Measurements from ENCODE around the gene R3HDM2. TPM values are rescaled to one million over a fixed set of nuclear protein-coding genes. Genes with fewer than 3 reads are reported as not detected.
"Not testable (repeated sequence)": the region's sequence is repeated elsewhere in the genome, so short reads cannot be mapped to it uniquely, and the experiment has no call there.

The R3HDM2 gene
- total RNA-seq, 1 donor from 2014 or later, result 46.5 TPM

DNA sequence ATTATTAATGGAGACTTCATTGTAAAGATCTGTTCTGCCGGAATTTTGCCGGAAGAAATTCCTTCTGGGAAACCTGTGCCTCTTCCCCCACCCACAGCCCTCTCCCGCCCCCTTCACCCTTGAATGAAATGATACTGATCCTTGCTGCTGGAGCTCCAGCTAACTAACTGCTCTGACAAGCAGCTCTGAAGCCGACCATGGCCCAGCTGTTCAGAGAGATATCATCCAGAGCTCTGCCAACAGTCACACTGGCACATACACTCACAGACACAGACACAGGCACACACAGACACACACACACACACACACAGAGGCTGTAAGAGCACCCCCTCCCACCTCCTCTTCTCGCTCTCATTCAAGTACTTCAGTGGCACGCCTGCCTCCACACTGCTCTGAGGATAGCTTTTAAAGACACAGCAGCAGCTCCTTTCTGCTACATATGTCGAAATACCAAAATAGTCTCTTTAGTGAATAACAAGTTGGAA lies 88.6 kb downstream of the R3HDM2 start:
- H3K36me3 Mint-ChIP-seq (ENCODE audit: low read depth), result peaks cover 10% of the 10 kb centered on the region
- no peaks in the 10 kb centered on the region for H3K27me3 Mint-ChIP-seq (ENCODE audit: low read depth)
- peaks cover 18% of the 10 kb centered on the region for H3K4me1 Mint-ChIP-seq (ENCODE audit: low read depth)
- DNase-seq (ENCODE audit: low spot score), result no peak
- TF ChIP-seq, protein P1, sequence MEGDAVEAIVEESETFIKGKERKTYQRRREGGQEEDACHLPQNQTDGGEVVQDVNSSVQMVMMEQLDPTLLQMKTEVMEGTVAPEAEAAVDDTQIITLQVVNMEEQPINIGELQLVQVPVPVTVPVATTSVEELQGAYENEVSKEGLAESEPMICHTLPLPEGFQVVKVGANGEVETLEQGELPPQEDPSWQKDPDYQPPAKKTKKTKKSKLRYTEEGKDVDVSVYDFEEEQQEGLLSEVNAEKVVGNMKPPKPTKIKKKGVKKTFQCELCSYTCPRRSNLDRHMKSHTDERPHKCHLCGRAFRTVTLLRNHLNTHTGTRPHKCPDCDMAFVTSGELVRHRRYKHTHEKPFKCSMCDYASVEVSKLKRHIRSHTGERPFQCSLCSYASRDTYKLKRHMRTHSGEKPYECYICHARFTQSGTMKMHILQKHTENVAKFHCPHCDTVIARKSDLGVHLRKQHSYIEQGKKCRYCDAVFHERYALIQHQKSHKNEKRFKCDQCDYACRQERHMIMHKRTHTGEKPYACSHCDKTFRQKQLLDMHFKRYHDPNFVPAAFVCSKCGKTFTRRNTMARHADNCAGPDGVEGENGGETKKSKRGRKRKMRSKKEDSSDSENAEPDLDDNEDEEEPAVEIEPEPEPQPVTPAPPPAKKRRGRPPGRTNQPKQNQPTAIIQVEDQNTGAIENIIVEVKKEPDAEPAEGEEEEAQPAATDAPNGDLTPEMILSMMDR (IDR thresholded peaks at IDR 0.05), result no peak
- H3K27ac Mint-ChIP-seq (ENCODE audit: unreplicated experiment), result peak overlapping the region; percentile 78
- H3K4me3 Mint-ChIP-seq (ENCODE audit: unreplicated experiment), result no peak overlapping the region
- peaks cover 6% of the 10 kb centered on the region for H3K9me3 Mint-ChIP-seq (ENCODE audit: low read depth)

DNA sequence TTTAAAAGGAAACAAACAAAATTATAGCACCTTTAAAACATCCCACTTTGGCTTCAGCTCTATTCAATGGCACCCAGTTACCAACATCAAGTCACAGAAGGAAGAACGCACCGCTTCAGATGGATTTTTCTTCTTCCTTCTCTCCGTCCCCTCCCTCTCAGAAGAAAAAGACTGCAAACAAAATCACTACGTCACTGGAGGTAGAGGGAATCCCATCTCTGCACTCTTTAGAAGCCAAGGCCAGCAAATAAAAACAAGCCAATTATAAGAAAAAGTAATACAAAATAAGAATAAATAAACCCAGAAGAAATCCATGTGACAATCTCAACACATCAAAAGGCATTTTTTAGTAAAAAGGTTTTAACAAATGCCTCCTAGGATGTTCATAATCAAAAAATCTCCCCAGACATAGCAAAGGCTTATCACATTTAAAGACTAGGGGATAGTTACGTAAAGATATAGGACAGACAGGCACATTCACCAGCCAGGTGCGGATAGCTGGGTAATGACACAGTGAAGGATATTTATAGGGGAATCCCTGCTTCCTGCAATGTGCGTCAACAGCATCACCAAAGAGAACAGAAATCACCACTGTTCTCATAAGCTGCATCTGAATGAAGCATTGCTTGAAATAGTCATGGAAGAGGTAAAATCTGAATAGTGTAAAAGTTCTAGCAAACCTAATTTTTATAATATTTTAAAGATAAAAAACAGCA lies 89.4 kb downstream of the R3HDM2 start:
- peaks cover 2% of the 10 kb centered on the region for H3K9me3 Mint-ChIP-seq (ENCODE audit: low read depth)
- H3K4me3 Mint-ChIP-seq (ENCODE audit: unreplicated experiment), result no peak overlapping the region
- no peaks in the 10 kb centered on the region for H3K27me3 Mint-ChIP-seq (ENCODE audit: low read depth)
- H3K27ac Mint-ChIP-seq (ENCODE audit: unreplicated experiment), result no peak overlapping the region
- H3K4me1 Mint-ChIP-seq (ENCODE audit: low read depth), result peaks cover 18% of the 10 kb centered on the region
- TF ChIP-seq, protein P1 (IDR thresholded peaks at IDR 0.05), result no peak
- peaks cover 9% of the 10 kb centered on the region for H3K36me3 Mint-ChIP-seq (ENCODE audit: low read depth)
- DNase-seq (ENCODE audit: low spot score), result no peak

DNA sequence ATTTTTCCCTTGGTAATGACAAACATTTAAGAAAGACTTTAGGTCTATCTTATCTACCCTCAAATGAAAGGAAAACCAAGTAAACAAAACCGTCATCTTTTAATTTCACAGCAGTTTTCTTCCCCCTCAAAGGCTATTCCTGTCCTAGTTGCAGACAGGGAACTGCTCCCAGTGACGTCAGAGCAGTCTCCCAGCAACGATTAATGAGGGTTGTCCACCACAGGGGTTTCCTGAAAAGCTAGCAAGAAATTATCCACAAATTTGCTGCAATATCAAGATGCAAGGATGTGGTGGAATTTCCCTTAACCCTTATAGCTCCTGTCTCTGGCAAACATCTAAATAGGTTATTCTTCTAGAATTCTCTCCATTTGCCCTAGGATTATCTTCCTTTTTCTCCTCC lies 90.7 kb downstream of the R3HDM2 start:
- H3K9me3 Mint-ChIP-seq (ENCODE audit: low read depth), result peaks cover 3% of the 10 kb centered on the region
- TF ChIP-seq, protein P1 (IDR thresholded peaks at IDR 0.05), result no peak
- H3K36me3 Mint-ChIP-seq (ENCODE audit: low read depth), result peaks cover 11% of the 10 kb centered on the region
- H3K4me3 Mint-ChIP-seq (ENCODE audit: unreplicated experiment), result no peak overlapping the region
- DNase-seq (ENCODE audit: low spot score), result no peak
- no peak overlapping the region for H3K27ac Mint-ChIP-seq (ENCODE audit: unreplicated experiment)
- H3K4me1 Mint-ChIP-seq (ENCODE audit: low read depth), result peaks cover 18% of the 10 kb centered on the region
- H3K27me3 Mint-ChIP-seq (ENCODE audit: low read depth), result no peaks in the 10 kb centered on the region

DNA sequence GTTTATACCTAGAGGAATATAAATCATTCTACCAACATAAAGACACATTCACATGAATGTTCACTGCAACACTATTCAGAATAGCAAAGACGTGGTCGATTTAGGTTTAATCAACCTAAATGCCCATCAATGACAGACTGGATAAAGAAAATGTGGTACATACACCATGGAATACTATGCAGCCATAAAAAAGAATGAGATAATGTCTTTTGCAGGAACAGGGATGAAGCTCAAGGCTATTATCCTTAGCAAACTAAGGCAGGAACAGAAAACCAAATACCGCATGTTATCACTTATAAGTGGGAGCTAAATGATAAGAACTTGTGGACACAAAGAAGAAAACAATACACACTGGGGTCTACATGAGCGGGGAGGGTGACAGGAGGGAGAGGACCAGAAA lies 94.5 kb downstream of the R3HDM2 start:
- not testable (repeated sequence) for H3K4me3 Mint-ChIP-seq (ENCODE audit: unreplicated experiment); H3K36me3 Mint-ChIP-seq (ENCODE audit: low read depth); H3K27me3 Mint-ChIP-seq (ENCODE audit: low read depth); H3K9me3 Mint-ChIP-seq (ENCODE audit: low read depth); DNase-seq (ENCODE audit: low spot score); H3K27ac Mint-ChIP-seq (ENCODE audit: unreplicated experiment)
- H3K4me1 Mint-ChIP-seq (ENCODE audit: low read depth), result peaks cover 20% of the 10 kb centered on the region

DNA sequence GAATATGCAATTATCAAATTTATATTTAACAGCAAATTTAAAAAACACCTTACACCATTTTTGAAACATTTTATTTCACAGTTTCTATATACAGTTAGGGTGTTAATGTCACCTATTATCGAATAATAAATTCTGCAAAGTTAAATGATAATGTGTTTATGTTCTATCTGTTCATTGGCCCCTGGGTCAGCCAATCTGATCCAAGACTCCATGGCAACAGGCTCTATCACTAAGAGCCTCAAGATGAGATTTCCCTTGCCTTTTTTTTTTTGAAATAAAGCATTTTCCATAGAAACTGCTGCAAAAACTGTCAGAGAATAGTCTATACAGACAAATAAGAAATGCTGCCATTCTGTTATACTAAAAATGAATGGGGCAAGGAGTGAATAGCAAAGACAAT lies 96.6 kb downstream of the R3HDM2 start:
- Mint-ChIP-seq H3K4me1 (ENCODE audit: low read depth) (peaks cover 11% of the 10 kb centered on the region), H3K27me3 (ENCODE audit: low read depth) (no peaks in the 10 kb centered on the region), H3K36me3 (ENCODE audit: low read depth) (peaks cover 8% of the 10 kb centered on the region), H3K27ac (ENCODE audit: unreplicated experiment) (no peak overlapping the region), H3K9me3 (ENCODE audit: low read depth) (peaks cover 3% of the 10 kb centered on the region), H3K4me3 (ENCODE audit: unreplicated experiment) (no peak overlapping the region)
- TF ChIP-seq, protein P1 (IDR thresholded peaks at IDR 0.05), result no peak
- no peak for DNase-seq (ENCODE audit: low spot score)

Measured in chondrocyte (in vitro differentiated cells).